HEK293 (cell line): ENCODE results near the gene PDXDC1.

Experiments used
- CTCF ChIA-PET: fragments of 350-600 bp; formaldehyde crosslinking; extraction: SDS; loops from one replicate; lab custom pipeline; 2021; ENCODE audit warnings: antibody characterized with exemption; lab: Yijun Ruan, JAX
- POLR2A ChIA-PET: fragments of 300-600 bp; formaldehyde crosslinking; extraction: SDS; loops from one replicate; lab custom pipeline; 2020; ENCODE audit warnings: antibody characterized with exemption, inconsistent platforms; lab: Yijun Ruan, JAX
- H3K27ac ChIP-seq: fragments of 200-500 bp; sonication (Bioruptor generic); 2 replicates; pipeline ENCODE4 v1.5.1; 2014; ENCODE audit warnings: low read depth, low read length, control low read depth, inconsistent platforms; ENCODE audit errors: extremely low read depth
- H3K36me3 ChIP-seq, 2 experiments: fragments of 200-500 bp in 1 of 2; sonication (Bioruptor generic) in 1 of 2; 1 replicate in 1 of 2; 2 replicates in 1 of 2; pipeline ENCODE4 v1.5.1; 2014 to 2017; ENCODE audit warnings: inconsistent platforms in 2 of 2, low read length in 2 of 2; ENCODE audit not compliant: control insufficient read depth in 2 of 2, insufficient read depth in 1 of 2
- H3K4me1 ChIP-seq: fragments of 200-500 bp; sonication (Bioruptor generic); 2 replicates; pipeline ENCODE4 v1.5.1; 2014; ENCODE audit warnings: mild to moderate bottlenecking, low read length, inconsistent platforms; ENCODE audit not compliant: control insufficient read depth, insufficient read depth
- H3K4me3 ChIP-seq: 2 replicates; pipeline ENCODE4 v1.5.1; 2011; ENCODE audit warnings: low read depth, mild to moderate bottlenecking, control low read depth, low read length, moderate library complexity
- H3K9me3 ChIP-seq: fragments of 200-500 bp; sonication (Bioruptor generic); 2 replicates; pipeline ENCODE4 v1.5.1; 2014; ENCODE audit warnings: low read depth, low read length, inconsistent platforms; ENCODE audit not compliant: control insufficient read depth, insufficient read depth
- KLF7 ChIP-seq: fragments of 450-650 bp; formaldehyde crosslinking; IDR thresholded peaks from 2 replicates; pipeline ENCODE4 v1.5.1; 2016; ENCODE audit warnings: missing biosample characterization, missing genetic modification characterization, borderline replicate concordance
- KLF9 ChIP-seq: fragments of 450-650 bp; formaldehyde crosslinking; IDR thresholded peaks from 2 replicates; pipeline ENCODE4 v1.5.1; 2016; ENCODE audit warnings: missing biosample characterization, missing genetic modification characterization, low read depth
- SETDB1 ChIP-seq: IDR thresholded peaks from one replicate; pipeline ENCODE4 v1.6.1; 2017; ENCODE audit warnings: mild to moderate bottlenecking, low read length, moderate library complexity, mixed read lengths; ENCODE audit not compliant: insufficient read length
- SP3 ChIP-seq: fragments of 450-650 bp; formaldehyde crosslinking; IDR thresholded peaks from 2 replicates; pipeline ENCODE4 v1.5.1; 2016; ENCODE audit warnings: missing biosample characterization, missing genetic modification characterization
- WT1 ChIP-seq: fragments of 450-650 bp; formaldehyde crosslinking; IDR thresholded peaks from 2 replicates; pipeline ENCODE4 v1.5.1; 2016; ENCODE audit warnings: missing biosample characterization, missing genetic modification characterization
- ZBTB17 ChIP-seq: fragments of 450-650 bp; formaldehyde crosslinking; IDR thresholded peaks from 2 replicates; pipeline ENCODE4 v1.5.1; 2016; ENCODE audit warnings: missing biosample characterization, missing genetic modification characterization
- ZBTB49 ChIP-seq: fragments of 450-650 bp; formaldehyde crosslinking; IDR thresholded peaks from 2 replicates; pipeline ENCODE4 v1.5.1; 2016; ENCODE audit warnings: missing biosample characterization, missing genetic modification characterization, low read depth
- ZNF175 ChIP-seq: fragments of 450-650 bp; formaldehyde crosslinking; IDR thresholded peaks from 2 replicates; pipeline ENCODE4 v1.5.1; 2016; ENCODE audit warnings: missing biosample characterization, missing genetic modification characterization
- ZNF324 ChIP-seq: fragments of 450-650 bp; formaldehyde crosslinking; IDR thresholded peaks from 2 replicates; pipeline ENCODE4 v1.5.1; 2016; ENCODE audit warnings: missing biosample characterization, missing genetic modification characterization
- ZNF341 ChIP-seq: fragments of 450-650 bp; formaldehyde crosslinking; IDR thresholded peaks from 2 replicates; pipeline ENCODE4; 2016; ENCODE audit warnings: low read depth, missing biosample characterization, missing genetic modification characterization
- ZNF423 ChIP-seq: fragments of 450-650 bp; formaldehyde crosslinking; IDR thresholded peaks from 2 replicates; pipeline ENCODE4 v1.5.1; 2016; ENCODE audit warnings: missing biosample characterization, missing genetic modification characterization
- ZNF426 ChIP-seq: fragments of 450-650 bp; formaldehyde crosslinking; IDR thresholded peaks from 2 replicates; pipeline ENCODE4 v1.5.1; 2017; ENCODE audit warnings: missing biosample characterization, missing genetic modification characterization, mild to moderate bottlenecking, inconsistent platforms, moderate library complexity
- ZNF433 ChIP-seq: fragments of 450-650 bp; formaldehyde crosslinking; IDR thresholded peaks from 2 replicates; pipeline ENCODE4 v1.5.1; 2016; ENCODE audit warnings: missing biosample characterization, missing genetic modification characterization, low read depth
- ZNF521 ChIP-seq: fragments of 450-650 bp; formaldehyde crosslinking; IDR thresholded peaks from 2 replicates; pipeline ENCODE4 v1.5.1; 2017; ENCODE audit warnings: missing biosample characterization, mild to moderate bottlenecking, missing genetic modification characterization
- ZNF621 ChIP-seq: fragments of 450-650 bp; formaldehyde crosslinking; IDR thresholded peaks from 2 replicates; pipeline ENCODE4 v1.5.1; 2017; ENCODE audit warnings: missing biosample characterization, missing genetic modification characterization
- ZNF624 ChIP-seq: fragments of 450-650 bp; formaldehyde crosslinking; IDR thresholded peaks from 2 replicates; pipeline ENCODE4 v1.5.1; 2017; ENCODE audit warnings: missing biosample characterization, missing genetic modification characterization
- ZNF639 ChIP-seq: fragments of 450-650 bp; formaldehyde crosslinking; IDR thresholded peaks from 2 replicates; pipeline ENCODE4 v1.5.1; 2016; ENCODE audit warnings: missing biosample characterization, missing genetic modification characterization
- ZNF747 ChIP-seq: fragments of 450-650 bp; formaldehyde crosslinking; IDR thresholded peaks from 2 replicates; pipeline ENCODE4 v1.5.1; 2016; ENCODE audit warnings: missing biosample characterization, missing genetic modification characterization
- TF ChIP-seq, protein P1 (sequence below): fragments of 450-650 bp; formaldehyde crosslinking; IDR thresholded peaks from 2 replicates; pipeline ENCODE4 v1.5.1; 2016; ENCODE audit warnings: missing biosample characterization, missing genetic modification characterization
- TF ChIP-seq, protein P2 (sequence below): fragments of 450-650 bp; formaldehyde crosslinking; IDR thresholded peaks from 2 replicates; pipeline ENCODE4 v1.5.1; 2017; ENCODE audit warnings: missing biosample characterization, missing genetic modification characterization
- TF ChIP-seq, protein P3 (sequence below): fragments of 450-650 bp; formaldehyde crosslinking; IDR thresholded peaks from 2 replicates; pipeline ENCODE4 v1.5.1; 2016; ENCODE audit warnings: missing biosample characterization, missing genetic modification characterization
- TF ChIP-seq, protein P4 (sequence below): fragments of 450-650 bp; formaldehyde crosslinking; IDR thresholded peaks from 2 replicates; pipeline ENCODE4 v1.5.1; 2017; ENCODE audit warnings: missing biosample characterization, mild to moderate bottlenecking, missing genetic modification characterization, moderate library complexity

PDXDC1 gene

GRCh38 chr16:15055141-15056053 is 80.6 kb downstream of the PDXDC1 start (continued):
- TF ChIP-seq ZNF747 (tag by site-specific recombination) (no peak), ZNF175 (tag by site-specific recombination) (no peak), SETDB1 (no peak), ZNF621 (tag by site-specific recombination) (no peak), ZNF521 (no peak), KLF9 (no peak), SP3 (tag by site-specific recombination) (no peak), ZNF426 (no peak), ZBTB17 (tag by site-specific recombination) (no peak), KLF7 (tag by site-specific recombination) (0 out of 2 replicates have a peak, but pooled peaks have one; percentile 10), ZNF341 (no peak), ZNF423 (tag by site-specific recombination) (no peak), WT1 (tag by site-specific recombination) (no peak)
- TF ChIP-seq, protein P1, sequence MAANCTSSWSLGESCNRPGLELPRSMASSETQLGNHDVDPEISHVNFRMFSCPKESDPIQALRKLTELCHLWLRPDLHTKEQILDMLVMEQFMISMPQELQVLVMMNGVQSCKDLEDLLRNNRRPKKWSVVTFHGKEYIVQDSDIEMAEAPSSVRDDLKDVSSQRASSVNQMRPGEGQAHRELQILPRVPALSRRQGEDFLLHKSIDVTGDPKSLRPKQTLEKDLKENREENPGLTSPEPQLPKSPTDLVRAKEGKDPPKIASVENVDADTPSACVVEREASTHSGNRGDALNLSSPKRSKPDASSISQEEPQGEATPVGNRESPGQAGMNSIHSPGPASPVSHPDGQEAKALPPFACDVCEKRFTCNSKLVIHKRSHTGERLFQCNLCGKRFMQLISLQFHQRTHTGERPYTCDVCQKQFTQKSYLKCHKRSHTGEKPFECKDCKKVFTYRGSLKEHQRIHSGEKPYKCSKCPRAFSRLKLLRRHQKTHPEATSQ = 0 out of 2 replicates have a peak, but pooled peaks have one; percentile 52
- TF ChIP-seq, protein P2, sequence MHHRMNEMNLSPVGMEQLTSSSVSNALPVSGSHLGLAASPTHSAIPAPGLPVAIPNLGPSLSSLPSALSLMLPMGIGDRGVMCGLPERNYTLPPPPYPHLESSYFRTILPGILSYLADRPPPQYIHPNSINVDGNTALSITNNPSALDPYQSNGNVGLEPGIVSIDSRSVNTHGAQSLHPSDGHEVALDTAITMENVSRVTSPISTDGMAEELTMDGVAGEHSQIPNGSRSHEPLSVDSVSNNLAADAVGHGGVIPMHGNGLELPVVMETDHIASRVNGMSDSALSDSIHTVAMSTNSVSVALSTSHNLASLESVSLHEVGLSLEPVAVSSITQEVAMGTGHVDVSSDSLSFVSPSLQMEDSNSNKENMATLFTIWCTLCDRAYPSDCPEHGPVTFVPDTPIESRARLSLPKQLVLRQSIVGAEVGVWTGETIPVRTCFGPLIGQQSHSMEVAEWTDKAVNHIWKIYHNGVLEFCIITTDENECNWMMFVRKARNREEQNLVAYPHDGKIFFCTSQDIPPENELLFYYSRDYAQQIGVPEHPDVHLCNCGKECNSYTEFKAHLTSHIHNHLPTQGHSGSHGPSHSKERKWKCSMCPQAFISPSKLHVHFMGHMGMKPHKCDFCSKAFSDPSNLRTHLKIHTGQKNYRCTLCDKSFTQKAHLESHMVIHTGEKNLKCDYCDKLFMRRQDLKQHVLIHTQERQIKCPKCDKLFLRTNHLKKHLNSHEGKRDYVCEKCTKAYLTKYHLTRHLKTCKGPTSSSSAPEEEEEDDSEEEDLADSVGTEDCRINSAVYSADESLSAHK (tag by site-specific recombination) = no peak

DNA sequence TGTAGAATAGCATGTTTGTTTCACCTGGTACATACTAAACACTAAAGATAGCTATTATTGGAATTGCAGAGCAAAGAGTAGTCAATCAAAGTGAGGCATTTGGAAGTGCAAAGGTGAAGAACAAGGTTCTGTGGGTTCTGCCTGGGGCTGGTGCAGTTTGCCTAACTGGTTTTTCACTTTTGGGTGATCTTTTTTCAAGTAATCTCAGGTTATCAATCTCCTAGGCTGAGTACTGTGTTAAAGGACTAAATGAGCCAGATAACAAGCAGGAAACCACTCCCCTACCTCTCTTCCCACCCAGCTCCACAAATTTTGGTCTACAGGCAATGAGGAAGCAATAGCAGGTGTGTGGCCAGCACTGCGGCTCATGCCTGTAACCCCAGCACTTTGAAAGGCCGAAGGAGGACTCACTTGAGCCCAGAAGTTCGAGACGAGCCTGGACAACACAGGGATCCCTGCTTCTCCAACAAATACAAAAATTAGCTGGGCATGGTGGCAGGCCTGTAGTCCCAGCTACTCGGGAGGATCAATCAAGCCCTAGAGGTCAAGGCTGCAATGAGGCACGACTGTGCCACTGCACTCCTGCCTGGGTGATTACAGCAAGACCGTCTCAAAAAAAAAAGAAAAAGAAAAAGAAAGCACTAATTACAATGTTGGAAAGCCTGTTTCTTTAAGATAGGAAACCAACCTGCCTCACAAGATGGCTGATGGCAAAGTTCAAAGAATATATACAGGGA is 83.0 kb downstream of the PDXDC1 start:
- Histone ChIP-seq H3K36me3 (peaks cover 16 to 43% of the 10 kb centered on the region in 2 experiments), H3K27ac (no peak overlapping the region), H3K9me3 (no peaks in the 10 kb centered on the region), H3K4me1 (no peaks in the 10 kb centered on the region), H3K4me3 (no peak overlapping the region)
- ChIA-PET CTCF (interaction anchor here (0.7 to 1.9 kb wide), 2 partner anchors 15 to 493 kb away, joined by 3 to 4 read pairs; no protein-coding TSS in a partner anchor), POLR2A (interaction anchor here (0.8 kb wide), 1 partner anchor 36 kb away, joined by 3 read pairs; the partner anchor contains the start of gene RRN3)
- TF ChIP-seq, protein P3, sequence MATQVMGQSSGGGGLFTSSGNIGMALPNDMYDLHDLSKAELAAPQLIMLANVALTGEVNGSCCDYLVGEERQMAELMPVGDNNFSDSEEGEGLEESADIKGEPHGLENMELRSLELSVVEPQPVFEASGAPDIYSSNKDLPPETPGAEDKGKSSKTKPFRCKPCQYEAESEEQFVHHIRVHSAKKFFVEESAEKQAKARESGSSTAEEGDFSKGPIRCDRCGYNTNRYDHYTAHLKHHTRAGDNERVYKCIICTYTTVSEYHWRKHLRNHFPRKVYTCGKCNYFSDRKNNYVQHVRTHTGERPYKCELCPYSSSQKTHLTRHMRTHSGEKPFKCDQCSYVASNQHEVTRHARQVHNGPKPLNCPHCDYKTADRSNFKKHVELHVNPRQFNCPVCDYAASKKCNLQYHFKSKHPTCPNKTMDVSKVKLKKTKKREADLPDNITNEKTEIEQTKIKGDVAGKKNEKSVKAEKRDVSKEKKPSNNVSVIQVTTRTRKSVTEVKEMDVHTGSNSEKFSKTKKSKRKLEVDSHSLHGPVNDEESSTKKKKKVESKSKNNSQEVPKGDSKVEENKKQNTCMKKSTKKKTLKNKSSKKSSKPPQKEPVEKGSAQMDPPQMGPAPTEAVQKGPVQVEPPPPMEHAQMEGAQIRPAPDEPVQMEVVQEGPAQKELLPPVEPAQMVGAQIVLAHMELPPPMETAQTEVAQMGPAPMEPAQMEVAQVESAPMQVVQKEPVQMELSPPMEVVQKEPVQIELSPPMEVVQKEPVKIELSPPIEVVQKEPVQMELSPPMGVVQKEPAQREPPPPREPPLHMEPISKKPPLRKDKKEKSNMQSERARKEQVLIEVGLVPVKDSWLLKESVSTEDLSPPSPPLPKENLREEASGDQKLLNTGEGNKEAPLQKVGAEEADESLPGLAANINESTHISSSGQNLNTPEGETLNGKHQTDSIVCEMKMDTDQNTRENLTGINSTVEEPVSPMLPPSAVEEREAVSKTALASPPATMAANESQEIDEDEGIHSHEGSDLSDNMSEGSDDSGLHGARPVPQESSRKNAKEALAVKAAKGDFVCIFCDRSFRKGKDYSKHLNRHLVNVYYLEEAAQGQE = no peak
- TF ChIP-seq, protein P4, sequence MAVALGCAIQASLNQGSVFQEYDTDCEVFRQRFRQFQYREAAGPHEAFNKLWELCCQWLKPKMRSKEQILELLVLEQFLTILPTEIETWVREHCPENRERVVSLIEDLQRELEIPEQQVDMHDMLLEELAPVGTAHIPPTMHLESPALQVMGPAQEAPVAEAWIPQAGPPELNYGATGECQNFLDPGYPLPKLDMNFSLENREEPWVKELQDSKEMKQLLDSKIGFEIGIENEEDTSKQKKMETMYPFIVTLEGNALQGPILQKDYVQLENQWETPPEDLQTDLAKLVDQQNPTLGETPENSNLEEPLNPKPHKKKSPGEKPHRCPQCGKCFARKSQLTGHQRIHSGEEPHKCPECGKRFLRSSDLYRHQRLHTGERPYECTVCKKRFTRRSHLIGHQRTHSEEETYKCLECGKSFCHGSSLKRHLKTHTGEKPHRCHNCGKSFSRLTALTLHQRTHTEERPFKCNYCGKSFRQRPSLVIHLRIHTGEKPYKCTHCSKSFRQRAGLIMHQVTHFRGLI (tag by site-specific recombination) = no peak
- TF ChIP-seq ZNF624 (no peak), ZNF324 (tag by site-specific recombination) (no peak), ZBTB49 (tag by site-specific recombination) (no peak), ZNF433 (tag by site-specific recombination) (no peak), ZNF639 (no peak)
